Thoracic aorta (tissue), 2 donors: ENCODE data around the gene SMPD3. TPM values are rescaled to one million over a fixed set of nuclear protein-coding genes. Genes with fewer than 3 reads are reported as not detected.

Experiments
- ATAC-seq: fragments of 150-250 bp; one replicate; pipeline ENCODE4 v1.8.0; 2017; ENCODE audit warnings: low read depth; ENCODE audit not compliant: insufficient number of reproducible peaks, low FRiP score
- DNase-seq: peaks from one replicate; pipeline ENCODE4 v3.0.0-alpha.2; 2020; ENCODE audit warnings: low spot score
- H3K27ac ChIP-seq, 2 donors: fragments of 200-600 bp; sonication (generic); 1 replicate in 1 of 2; 2 replicates in 1 of 2; pipeline ENCODE4 v1.5.1; 2016; ENCODE audit warnings: mild to moderate bottlenecking in 2 of 2, moderate library complexity in 2 of 2
- H3K27me3 ChIP-seq: fragments of 200-600 bp; sonication (generic); replicated peaks from 2 replicates; pipeline ENCODE4 v1.6.0; 2016; ENCODE audit warnings: mild to moderate bottlenecking; ENCODE audit not compliant: insufficient read depth
- H3K36me3 ChIP-seq: fragments of 200-600 bp; sonication (generic); one replicate; pipeline ENCODE4 v1.5.1; 2016
- H3K4me1 ChIP-seq, 2 donors: fragments of 200-600 bp; sonication (generic); 1 replicate in 1 of 2; 2 replicates in 1 of 2; pipeline versions ENCODE4 v1.5.1 to v1.6.0; 2016; ENCODE audit warnings: low read depth in 2 of 2, mild to moderate bottlenecking in 1 of 2; ENCODE audit not compliant: control insufficient read depth in 1 of 2
- H3K4me3 ChIP-seq: fragments of 200-600 bp; sonication (generic); 2 replicates; pipeline ENCODE4 v1.5.1; 2016; ENCODE audit warnings: mild to moderate bottlenecking
- H3K9me3 ChIP-seq: fragments of 200-600 bp; sonication (generic); 2 replicates; pipeline ENCODE4 v1.5.1; 2016
- total RNA-seq, 2 donors: library from RNA; depleted of rRNA; stranded (reverse); fragments of >200 nt; gene quantifications; one replicate each; pipeline versions ENCODE4 v1.1.0 to v1.2.3, GENCODE V29; 2016
- TF ChIP-seq, protein P1 (sequence below): fragments of 200-600 bp; sonication (generic); IDR thresholded peaks from one replicate; pipeline ENCODE4 v1.5.1; 2019; ENCODE audit warnings: antibody characterized with exemption

Gene SMPD3
- total RNA-seq, 2 donors from 2014 or later, result 0.41 to 6.5 TPM

- no peaks in the 10 kb centered on the region for H3K27me3 ChIP-seq
- no peak for DNase-seq
- no peak overlapping the region for H3K4me3 ChIP-seq
- H3K27ac ChIP-seq, result no peak overlapping the region
- no peaks in the 10 kb centered on the region for H3K9me3 ChIP-seq
- ATAC-seq, result no peak
- TF ChIP-seq, protein P1, sequence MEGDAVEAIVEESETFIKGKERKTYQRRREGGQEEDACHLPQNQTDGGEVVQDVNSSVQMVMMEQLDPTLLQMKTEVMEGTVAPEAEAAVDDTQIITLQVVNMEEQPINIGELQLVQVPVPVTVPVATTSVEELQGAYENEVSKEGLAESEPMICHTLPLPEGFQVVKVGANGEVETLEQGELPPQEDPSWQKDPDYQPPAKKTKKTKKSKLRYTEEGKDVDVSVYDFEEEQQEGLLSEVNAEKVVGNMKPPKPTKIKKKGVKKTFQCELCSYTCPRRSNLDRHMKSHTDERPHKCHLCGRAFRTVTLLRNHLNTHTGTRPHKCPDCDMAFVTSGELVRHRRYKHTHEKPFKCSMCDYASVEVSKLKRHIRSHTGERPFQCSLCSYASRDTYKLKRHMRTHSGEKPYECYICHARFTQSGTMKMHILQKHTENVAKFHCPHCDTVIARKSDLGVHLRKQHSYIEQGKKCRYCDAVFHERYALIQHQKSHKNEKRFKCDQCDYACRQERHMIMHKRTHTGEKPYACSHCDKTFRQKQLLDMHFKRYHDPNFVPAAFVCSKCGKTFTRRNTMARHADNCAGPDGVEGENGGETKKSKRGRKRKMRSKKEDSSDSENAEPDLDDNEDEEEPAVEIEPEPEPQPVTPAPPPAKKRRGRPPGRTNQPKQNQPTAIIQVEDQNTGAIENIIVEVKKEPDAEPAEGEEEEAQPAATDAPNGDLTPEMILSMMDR, result no peak
- no peaks in the 10 kb centered on the region for H3K36me3 ChIP-seq
- no peaks in the 10 kb centered on the region for H3K4me1 ChIP-seq
These were observed 39.4 kb upstream of the SMPD3 start for GRCh38 chr16:68487669-68488068.

- no peak for DNase-seq
- Histone ChIP-seq H3K36me3 (no peaks in the 10 kb centered on the region), H3K4me1 (no peaks in the 10 kb centered on the region), H3K4me3 (no peak overlapping the region), H3K9me3 (no peaks in the 10 kb centered on the region), H3K27ac (no peak overlapping the region), H3K27me3 (no peaks in the 10 kb centered on the region)
- no peak for ATAC-seq
- TF ChIP-seq, protein P1, result no peak
These were observed 38.9 kb upstream of the SMPD3 start for GRCh38 chr16:68487203-68487514.

- no peak for ATAC-seq
These were observed 38.3 kb upstream of the SMPD3 start for GRCh38 chr16:68486502-68487202.

DNA sequence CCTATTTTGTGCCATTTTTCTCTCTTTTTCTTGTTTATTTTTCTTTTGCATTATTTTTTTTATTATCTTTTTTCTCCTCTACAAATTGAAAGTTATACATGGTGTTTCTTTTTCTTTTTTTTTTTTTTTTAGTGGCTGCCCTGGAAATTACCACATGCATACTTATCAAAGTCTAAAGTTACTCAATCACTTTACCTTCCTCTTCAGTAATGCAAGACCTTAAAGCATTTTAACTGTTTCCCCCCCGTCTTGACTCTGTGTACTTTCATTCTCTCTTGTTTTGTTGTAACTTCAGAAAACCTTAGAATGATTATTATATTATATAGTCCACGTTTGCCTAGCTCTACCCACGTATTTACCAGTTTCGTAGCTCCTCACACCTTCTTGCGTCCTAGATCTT lies 33.3 kb upstream of the SMPD3 start:
- no peaks in the 10 kb centered on the region for H3K27me3 ChIP-seq
- no peaks in the 10 kb centered on the region for H3K4me1 ChIP-seq
- H3K36me3 ChIP-seq, result no peaks in the 10 kb centered on the region
- TF ChIP-seq, protein P1, result no peak
- DNase-seq, result no peak
- no peak overlapping the region for H3K4me3 ChIP-seq
- H3K9me3 ChIP-seq, result no peaks in the 10 kb centered on the region
- ATAC-seq, result no peak
- H3K27ac ChIP-seq, result no peak overlapping the region

More at GRCh38 chr16:68486502-68487202, 38.3 kb upstream of the SMPD3 start:
- Histone ChIP-seq H3K36me3 (no peaks in the 10 kb centered on the region), H3K9me3 (no peaks in the 10 kb centered on the region), H3K27me3 (no peaks in the 10 kb centered on the region), H3K27ac (no peak overlapping the region), H3K4me1 (no peaks in the 10 kb centered on the region), H3K4me3 (no peak overlapping the region)
- DNase-seq, result no peak
- TF ChIP-seq, protein P1, result no peak

DNA sequence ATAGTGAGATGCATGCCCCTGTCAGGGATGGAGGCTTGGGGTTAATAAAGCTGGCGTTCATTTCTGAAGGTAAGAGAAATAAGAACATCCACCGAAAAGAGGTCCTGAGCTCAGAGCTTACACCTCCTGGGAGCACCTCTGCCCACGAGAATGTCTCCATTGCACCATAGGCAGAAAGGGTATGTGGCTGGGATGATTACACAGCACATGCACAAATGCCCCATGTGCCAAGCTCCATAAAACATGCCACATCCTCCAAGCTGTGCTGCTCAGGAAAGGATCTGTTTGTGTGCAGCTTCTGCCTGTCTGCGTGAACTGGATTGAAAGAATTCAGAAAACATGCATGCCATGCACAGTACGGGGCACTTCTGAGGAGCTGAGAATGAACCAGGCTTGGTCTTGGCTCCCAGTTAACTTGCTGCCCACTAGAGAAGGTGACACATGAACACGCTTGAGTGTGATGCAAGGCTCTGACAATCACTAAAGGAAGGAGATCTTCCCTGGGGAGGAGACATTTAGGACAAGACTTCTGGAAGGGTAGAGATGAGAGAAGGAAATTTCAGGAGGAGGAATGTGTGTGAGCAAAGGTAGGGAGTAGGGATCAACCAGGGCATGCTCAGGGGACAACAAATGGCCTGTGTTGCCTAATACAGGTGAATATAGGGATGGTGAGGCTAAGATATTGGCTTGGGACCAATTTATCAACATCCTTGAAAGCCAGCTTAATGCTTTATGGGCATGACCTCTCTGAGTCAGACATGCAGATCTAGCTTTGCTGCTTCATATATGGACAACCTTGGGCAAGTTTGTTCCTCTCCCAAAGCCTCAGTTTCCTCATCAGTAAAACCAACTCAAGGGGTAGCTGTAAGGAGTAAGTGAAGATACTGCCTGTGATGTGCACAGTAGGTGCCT lies 32.0 kb upstream of the SMPD3 start:
- ATAC-seq (no peak), DNase-seq (no peak)
- no peaks in the 10 kb centered on the region for H3K27me3 ChIP-seq
- H3K9me3 ChIP-seq, result no peaks in the 10 kb centered on the region
- no peak overlapping the region for H3K27ac ChIP-seq
- H3K36me3 ChIP-seq, result no peaks in the 10 kb centered on the region
- H3K4me1 ChIP-seq, result no peaks in the 10 kb centered on the region
- TF ChIP-seq, protein P1, result no peak
- no peak overlapping the region for H3K4me3 ChIP-seq
